PC-3 (cell line): ENCODE data around the gene ITFG2.

Experiments
- CTCF ChIP-seq: fragments of 300-600 bp; sonication (generic); conservative IDR thresholded peaks from 2 replicates; pipeline ENCODE4 v1.5.1; 2017; ENCODE audit warnings: antibody characterized with exemption, low read depth, mild to moderate bottlenecking, low read length
- EZH2 ChIP-seq: fragments of 300-600 bp; sonication (generic); IDR thresholded peaks from one replicate; pipeline ENCODE4 v1.6.1; 2017; ENCODE audit warnings: antibody characterized with exemption, mild to moderate bottlenecking, low read length; ENCODE audit not compliant: unreplicated experiment

- TF ChIP-seq EZH2 (no peak), CTCF (no peak)
Measured at GRCh38 chr12:2795291-2796186, 16.9 kb upstream of the ITFG2 start.
